Activated CD4-positive, alpha-beta memory T cell treated with anti-CD3 and anti-CD28 coated beads, Interleukin-2, amount 10 ng/mL, durations not matched to agents 7 days and 5 days (primary cell): ENCODE data around the gene XPOT. TPM values are rescaled to one million over a fixed set of nuclear protein-coding genes. Genes with fewer than 3 reads are reported as not detected.

Source experiments
- CTCF ChIA-PET: fragments of 350-600 bp; sonication (Branson Sonifier 250); formaldehyde crosslinking; loops from one replicate; lab custom pipeline; 2021; ENCODE audit warnings: antibody characterized with exemption, inconsistent platforms; lab: Charles Lee
- POLR2A ChIA-PET: fragments of 350-600 bp; sonication (Branson Sonifier 250); formaldehyde crosslinking; loops from one replicate; lab custom pipeline; 2021; ENCODE audit warnings: antibody characterized with exemption; lab: Charles Lee
- DNase-seq: peaks from one replicate; pipeline ENCODE4 v3.0.0-alpha.2; 2020
- H3K27ac Mint-ChIP-seq: one replicate; pipeline ENCODE4 v1.8.0; 2021; ENCODE audit warnings: mild to moderate bottlenecking, mixed read lengths
- H3K27me3 Mint-ChIP-seq: one replicate; pipeline ENCODE4 v1.8.0; 2021; ENCODE audit warnings: mixed read lengths
- H3K36me3 Mint-ChIP-seq: one replicate; pipeline ENCODE4 v1.8.0; 2021; ENCODE audit warnings: low read depth, mixed read lengths
- H3K4me1 Mint-ChIP-seq: one replicate; pipeline ENCODE4 v1.8.0; 2021; ENCODE audit warnings: mixed read lengths
- H3K4me3 Mint-ChIP-seq: one replicate; pipeline ENCODE4 v1.8.0; 2021; ENCODE audit warnings: mild to moderate bottlenecking, mixed read lengths
- H3K9me3 Mint-ChIP-seq: one replicate; pipeline ENCODE4 v1.8.0; 2021; ENCODE audit warnings: mixed read lengths
- total RNA-seq, 2 experiments: library from RNA; stranded (reverse); gene quantifications; one replicate each; pipeline ENCODE4 v1.2.3, GENCODE V29; 2021

The XPOT gene
- total RNA-seq, 2 experiments from 2014 or later, result 119 to 122 TPM

- ChIA-PET CTCF (interaction anchor here (0.6 to 0.7 kb wide), 3 partner anchors 215 to 323 kb away, joined by 3 to 4 read pairs (median 4); no protein-coding TSS in a partner anchor), POLR2A (interaction anchor here (0.6 to 2.1 kb wide), 5 partner anchors 13 to 154 kb away, joined by 3 to 5 read pairs (median 3); partner anchors contain the start of gene XPOT)
- H3K27ac Mint-ChIP-seq, result peak overlapping the region; percentile 82
- H3K27me3 Mint-ChIP-seq, result no peaks in the 10 kb centered on the region
- DNase-seq, result peak; percentile 38
- peaks cover 37% of the 10 kb centered on the region for H3K36me3 Mint-ChIP-seq
- H3K9me3 Mint-ChIP-seq, result no peaks in the 10 kb centered on the region
- H3K4me1 Mint-ChIP-seq, result peaks cover 54% of the 10 kb centered on the region
- peak overlapping the region; percentile 19 for H3K4me3 Mint-ChIP-seq
Observed at GRCh38 chr12:64457032-64457431, 52.8 kb downstream of the XPOT start.

- no peaks in the 10 kb centered on the region for H3K27me3 Mint-ChIP-seq
- peaks cover 40% of the 10 kb centered on the region for H3K36me3 Mint-ChIP-seq
- H3K27ac Mint-ChIP-seq, result peak overlapping the region; percentile 82
- peaks cover 54% of the 10 kb centered on the region for H3K4me1 Mint-ChIP-seq
- no peaks in the 10 kb centered on the region for H3K9me3 Mint-ChIP-seq
- ChIA-PET CTCF (interaction anchor here (0.7 kb wide), 1 partner anchor 216 kb away, joined by 4 read pairs; no protein-coding TSS in a partner anchor), POLR2A (interaction anchor here (1.0 to 2.1 kb wide), 4 partner anchors 13 to 153 kb away, joined by 3 to 5 read pairs (median 3); partner anchors contain the start of gene XPOT)
- peak overlapping the region; percentile 19 for H3K4me3 Mint-ChIP-seq
- no peak for DNase-seq
Observed at GRCh38 chr12:64457466-64457865, 53.3 kb downstream of the XPOT start.

GRCh38 chr12:64457923-64458322, 53.7 kb downstream of the XPOT start:
- Mint-ChIP-seq H3K36me3 (peaks cover 44% of the 10 kb centered on the region), H3K27me3 (no peaks in the 10 kb centered on the region), H3K4me3 (no peak overlapping the region), H3K9me3 (no peaks in the 10 kb centered on the region), H3K27ac (peak overlapping the region; percentile 82), H3K4me1 (peaks cover 54% of the 10 kb centered on the region)
- DNase-seq, result no peak
- POLR2A ChIA-PET, result interaction anchor here (1.0 kb wide), 1 partner anchor 13 kb away, joined by 3 read pairs; no protein-coding TSS in a partner anchor
- CTCF ChIA-PET, result no interaction called here

GRCh38 chr12:64459394-64459891, 55.3 kb downstream of the XPOT start:
- Mint-ChIP-seq H3K36me3 (peaks cover 46% of the 10 kb centered on the region), H3K27me3 (no peaks in the 10 kb centered on the region), H3K27ac (peak overlapping the region; percentile 91), H3K4me1 (peaks cover 44% of the 10 kb centered on the region), H3K4me3 (peak overlapping the region; percentile 74), H3K9me3 (no peaks in the 10 kb centered on the region)
- no peak for DNase-seq
- POLR2A ChIA-PET, result interaction anchor here (0.6 to 1.5 kb wide), 4 partner anchors 9 to 247 kb away, joined by 3 to 8 read pairs (median 4); no protein-coding TSS in a partner anchor
- CTCF ChIA-PET, result interaction anchor here (1.1 kb wide), 1 partner anchor 186 kb away, joined by 3 read pairs; no protein-coding TSS in a partner anchor

- ChIA-PET POLR2A (no interaction called here), CTCF (no interaction called here)
- no peak for DNase-seq
- H3K27me3 Mint-ChIP-seq, result no peaks in the 10 kb centered on the region
- H3K27ac Mint-ChIP-seq, result no peak overlapping the region
- no peak overlapping the region for H3K4me3 Mint-ChIP-seq
- no peaks in the 10 kb centered on the region for H3K9me3 Mint-ChIP-seq
- H3K4me1 Mint-ChIP-seq, result peaks cover 29% of the 10 kb centered on the region
- peaks cover 61% of the 10 kb centered on the region for H3K36me3 Mint-ChIP-seq
Observed at GRCh38 chr12:64461634-64462414, 57.6 kb downstream of the XPOT start.

- DNase-seq, result no peak
- no peaks in the 10 kb centered on the region for H3K9me3 Mint-ChIP-seq
- ChIA-PET CTCF (no interaction called here), POLR2A (no interaction called here)
- peaks cover 3% of the 10 kb centered on the region for H3K4me1 Mint-ChIP-seq
- no peak overlapping the region for H3K4me3 Mint-ChIP-seq
- no peak overlapping the region for H3K27ac Mint-ChIP-seq
- H3K27me3 Mint-ChIP-seq, result no peaks in the 10 kb centered on the region
- peaks cover 64% of the 10 kb centered on the region for H3K36me3 Mint-ChIP-seq
Observed at GRCh38 chr12:64466178-64466577, 62.0 kb downstream of the XPOT start.

DNA sequence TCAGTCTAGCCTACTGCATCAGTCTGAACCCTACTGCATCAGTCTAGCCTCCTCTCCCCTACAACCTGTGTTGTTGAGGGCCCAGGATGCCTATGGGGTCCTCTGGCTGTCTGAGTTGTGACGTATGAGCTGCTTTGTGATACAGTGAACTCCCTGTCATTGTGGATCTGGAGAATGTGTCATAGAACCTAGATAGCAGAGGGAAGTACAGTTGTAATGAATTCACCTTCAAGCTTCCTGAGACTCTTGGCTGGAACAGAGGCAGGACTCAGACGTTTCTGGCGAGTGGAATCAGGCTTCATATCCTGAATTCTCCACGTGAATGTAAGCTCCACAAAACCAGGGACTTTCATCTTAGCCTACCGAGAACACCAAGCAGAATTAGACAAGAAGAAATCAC, 64.8 kb downstream of the XPOT start:
- Mint-ChIP-seq H3K9me3 (no peaks in the 10 kb centered on the region), H3K27ac (no peak overlapping the region), H3K4me1 (no peaks in the 10 kb centered on the region), H3K27me3 (no peaks in the 10 kb centered on the region), H3K36me3 (peaks cover 72% of the 10 kb centered on the region), H3K4me3 (no peak overlapping the region)
- ChIA-PET CTCF (no interaction called here), POLR2A (interaction anchor here (1.2 to 2.6 kb wide), 2 partner anchors 16 to 18 kb away, joined by 4 to 7 read pairs; no protein-coding TSS in a partner anchor)
- DNase-seq, result no peak

DNA sequence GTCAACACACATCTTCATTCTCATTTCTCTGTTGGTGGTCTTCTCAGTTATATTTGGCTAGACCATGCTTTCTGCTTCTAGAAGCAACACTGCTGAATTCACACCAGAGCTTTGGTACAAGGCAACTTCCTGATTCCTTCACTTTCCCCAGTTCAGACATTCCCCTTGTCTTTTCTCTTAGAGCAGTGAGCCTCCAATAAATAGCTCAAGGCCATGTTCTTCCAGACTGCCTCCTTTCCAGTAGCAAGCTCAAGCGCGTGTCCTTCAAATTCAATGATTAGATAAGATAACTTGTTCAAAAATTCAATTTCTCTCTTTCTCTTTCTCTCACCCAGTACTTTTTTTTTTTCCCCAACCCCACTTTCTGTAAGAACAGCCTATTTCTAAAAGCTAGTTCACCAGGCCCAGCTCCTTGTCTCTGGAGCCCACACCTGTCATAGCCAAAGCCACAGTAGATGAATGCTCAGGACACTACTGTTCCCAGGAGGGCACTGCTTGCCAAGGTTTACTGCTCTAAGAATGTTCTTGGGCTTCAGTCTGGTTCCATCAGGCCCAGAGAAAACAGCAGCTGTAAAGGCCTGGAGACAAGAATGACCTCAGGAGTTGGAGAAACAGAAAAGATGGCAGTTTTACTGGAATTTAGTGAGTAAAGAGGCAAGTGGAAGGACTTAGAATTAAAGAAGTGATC, 65.4 kb downstream of the XPOT start:
- Mint-ChIP-seq H3K36me3 (peaks cover 74% of the 10 kb centered on the region), H3K27me3 (no peaks in the 10 kb centered on the region), H3K27ac (peak overlapping the region; percentile 16), H3K4me3 (no peak overlapping the region), H3K4me1 (no peaks in the 10 kb centered on the region), H3K9me3 (no peaks in the 10 kb centered on the region)
- no peak for DNase-seq
- ChIA-PET POLR2A (interaction anchor here (1.2 to 2.6 kb wide), 3 partner anchors 16 to 39 kb away, joined by 3 to 7 read pairs (median 4); no protein-coding TSS in a partner anchor), CTCF (no interaction called here)

DNA sequence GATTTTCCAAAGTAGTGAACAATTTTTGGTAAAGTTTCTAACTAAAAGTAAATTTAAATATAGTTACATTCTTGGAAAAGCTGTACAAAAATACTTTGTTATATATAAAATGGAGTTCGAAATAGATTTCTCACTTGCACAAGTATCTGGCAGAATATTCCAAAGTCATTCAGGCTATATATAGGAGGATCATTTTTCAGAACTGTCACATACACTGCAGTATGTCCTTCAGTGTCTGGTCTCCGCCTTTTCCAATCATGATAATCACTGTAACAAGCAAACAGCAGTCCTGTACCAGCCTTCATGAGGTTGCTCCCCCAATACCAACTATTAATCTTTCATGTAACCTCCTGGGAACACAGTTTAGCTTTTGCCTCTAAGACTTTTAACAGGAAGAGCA, 66.3 kb downstream of the XPOT start:
- Mint-ChIP-seq H3K4me1 (no peaks in the 10 kb centered on the region), H3K27me3 (no peaks in the 10 kb centered on the region), H3K4me3 (no peak overlapping the region), H3K27ac (no peak overlapping the region), H3K9me3 (peaks cover 3% of the 10 kb centered on the region), H3K36me3 (peaks cover 74% of the 10 kb centered on the region)
- DNase-seq, result no peak
- ChIA-PET POLR2A (interaction anchor here (1.3 to 2.6 kb wide), 3 partner anchors 20 to 67 kb away, joined by 3 to 7 read pairs (median 3); partner anchors contain the start of gene XPOT), CTCF (no interaction called here)

DNA sequence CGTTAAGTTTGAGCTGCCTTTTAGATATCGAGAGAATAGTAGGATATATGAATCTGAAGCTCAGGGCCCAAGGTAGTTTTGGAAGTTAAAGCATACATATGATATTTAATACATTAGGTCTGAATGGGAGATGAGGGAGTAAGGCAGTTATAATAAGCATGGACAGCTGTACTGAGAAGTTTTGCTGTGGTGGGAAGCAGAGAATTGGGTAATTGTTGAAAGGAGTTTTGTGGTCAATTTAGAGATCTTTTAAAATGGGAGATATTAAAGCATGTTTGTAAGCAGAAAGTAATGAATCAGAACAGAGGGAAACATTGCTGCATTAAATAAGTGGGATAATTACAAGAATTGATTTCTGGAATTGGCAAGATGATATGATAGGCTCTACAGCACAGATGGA, 69.0 kb downstream of the XPOT start:
- Mint-ChIP-seq H3K9me3 (peaks cover 8% of the 10 kb centered on the region), H3K27me3 (no peaks in the 10 kb centered on the region), H3K36me3 (peaks cover 85% of the 10 kb centered on the region), H3K27ac (no peak overlapping the region), H3K4me3 (no peak overlapping the region), H3K4me1 (no peaks in the 10 kb centered on the region)
- no peak for DNase-seq
- ChIA-PET POLR2A (no interaction called here), CTCF (interaction anchor here (1.8 kb wide), 1 partner anchor 224 kb away, joined by 4 read pairs; no protein-coding TSS in a partner anchor)

DNA sequence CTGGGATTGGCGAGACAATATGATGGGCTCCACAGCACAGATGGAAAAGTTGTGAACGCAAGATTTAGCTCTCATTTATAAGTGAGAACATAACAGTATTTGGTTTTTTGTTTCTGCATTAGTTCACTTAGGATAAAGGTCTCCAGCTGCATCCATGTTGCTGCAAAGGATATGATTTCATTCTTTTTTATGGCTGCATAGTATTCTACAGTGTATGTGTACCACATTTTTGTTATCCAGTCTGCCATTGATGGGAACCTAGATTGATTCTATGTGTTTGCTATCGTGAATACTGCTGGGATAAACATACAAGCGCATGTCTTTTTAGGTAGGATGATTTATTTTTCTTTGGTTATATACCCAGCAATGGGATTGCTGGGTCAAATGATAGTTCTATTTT, 71.3 kb downstream of the XPOT start:
- peaks cover 80% of the 10 kb centered on the region for H3K36me3 Mint-ChIP-seq
- H3K4me3 Mint-ChIP-seq, result no peak overlapping the region
- ChIA-PET CTCF (no interaction called here), POLR2A (no interaction called here)
- no peaks in the 10 kb centered on the region for H3K27me3 Mint-ChIP-seq
- H3K9me3 Mint-ChIP-seq, result peaks cover 8% of the 10 kb centered on the region
- H3K4me1 Mint-ChIP-seq, result peaks cover 2% of the 10 kb centered on the region
- DNase-seq, result no peak
- H3K27ac Mint-ChIP-seq, result no peak overlapping the region

GRCh38 chr12:64476844-64477243, 72.7 kb downstream of the XPOT start:
- POLR2A ChIA-PET, result no interaction called here
- Mint-ChIP-seq H3K27me3 (no peaks in the 10 kb centered on the region), H3K9me3 (peaks cover 8% of the 10 kb centered on the region), H3K36me3 (peaks cover 72% of the 10 kb centered on the region), H3K4me3 (no peak overlapping the region), H3K27ac (no peak overlapping the region), H3K4me1 (peaks cover 2% of the 10 kb centered on the region)
- no peak for DNase-seq
- CTCF ChIA-PET, result no interaction called here
